Loucy (cell line): ENCODE measurements around the gene UBE2K.
"Not testable (repeated sequence)": the region's sequence is repeated elsewhere in the genome, so short reads cannot be mapped to it uniquely, and the experiment has no call there.

ENCODE experiments used
- H2AFZ ChIP-seq: fragments of 200-600 bp; sonication (generic); 2 replicates; pipeline ENCODE4 v1.6.0; 2016; ENCODE audit warnings: antibody characterized with exemption, mild to moderate bottlenecking, low read length, moderate library complexity
- H3F3A ChIP-seq: fragments of 200-600 bp; 2 replicates; pipeline ENCODE4 v1.6.0; 2016; ENCODE audit warnings: antibody characterized with exemption, low read depth, mild to moderate bottlenecking
- H3K27me3 ChIP-seq: fragments of 200-600 bp; sonication (generic); 2 replicates; pipeline ENCODE4 v1.6.1; 2014; ENCODE audit warnings: low read length, mild to moderate bottlenecking; ENCODE audit not compliant: insufficient read depth, poor library complexity, severe bottlenecking
- H3K36me3 ChIP-seq: fragments of 200-600 bp; sonication (generic); 2 replicates; pipeline ENCODE4 v1.6.1; 2016; ENCODE audit warnings: low read length; ENCODE audit not compliant: insufficient read depth
- H3K4me1 ChIP-seq: fragments of 200-600 bp; sonication (generic); 2 replicates; pipeline ENCODE4 v1.5.1; 2014; ENCODE audit warnings: low read length, mild to moderate bottlenecking; ENCODE audit not compliant: insufficient read depth, poor library complexity, severe bottlenecking
- H3K4me2 ChIP-seq: fragments of 200-600 bp; sonication (generic); 2 replicates; pipeline ENCODE4 v1.6.0; 2014; ENCODE audit warnings: antibody characterized with exemption, low read length, low read depth, mild to moderate bottlenecking; ENCODE audit not compliant: poor library complexity, severe bottlenecking
- H3K4me3 ChIP-seq: fragments of 200-600 bp; sonication (generic); 2 replicates; pipeline ENCODE4 v1.5.1; 2014; ENCODE audit warnings: low read length, mild to moderate bottlenecking, mixed read lengths; ENCODE audit not compliant: poor library complexity, severe bottlenecking
- H3K79me2 ChIP-seq: fragments of 200-600 bp; sonication (generic); 2 replicates; pipeline ENCODE4 v1.6.1; 2014; ENCODE audit warnings: low read length; ENCODE audit not compliant: insufficient read depth
- H3K9ac ChIP-seq: fragments of 200-600 bp; sonication (generic); 2 replicates; pipeline ENCODE4 v1.6.0; 2014; ENCODE audit warnings: mild to moderate bottlenecking, low read depth, low read length, moderate library complexity; ENCODE audit not compliant: poor library complexity, severe bottlenecking
- H3K9me2 ChIP-seq: fragments of 200-600 bp; sonication (generic); replicated peaks from 2 replicates; pipeline ENCODE4 v1.6.1; 2016; ENCODE audit warnings: low read depth, low read length, mixed read lengths
- H3K9me3 ChIP-seq: fragments of 200-600 bp; sonication (generic); 2 replicates; pipeline ENCODE4 v1.6.1; 2014; ENCODE audit warnings: mild to moderate bottlenecking, antibody characterized with exemption, low read length, low read depth; ENCODE audit not compliant: insufficient read depth
- H4K20me1 ChIP-seq: fragments of 200-600 bp; sonication (generic); 2 replicates; pipeline ENCODE4 v1.6.0; 2014; ENCODE audit warnings: antibody characterized with exemption, low read length, mild to moderate bottlenecking; ENCODE audit not compliant: insufficient read depth, poor library complexity, severe bottlenecking
- CTCF ChIP-seq: fragments of 200-600 bp; sonication (generic); conservative IDR thresholded peaks from 2 replicates; pipeline ENCODE4 v1.5.1; 2014; ENCODE audit warnings: mild to moderate bottlenecking, antibody characterized with exemption, low read length
- EZH2phosphoT487 ChIP-seq: fragments of 200-600 bp; IDR thresholded peaks from 2 replicates; pipeline ENCODE4 v1.6.1; 2018; ENCODE audit warnings: antibody characterized with exemption, mild to moderate bottlenecking, moderate library complexity, borderline replicate concordance

UBE2K gene

GRCh38 chr4:39730072-39730471 lies 32.1 kb downstream of the UBE2K start:
- Histone ChIP-seq H3K4me3 (no peak overlapping the region), H3K9me2 (no peaks in the 10 kb centered on the region), H4K20me1 (peaks cover 71% of the 10 kb centered on the region), H3K36me3 (peaks cover 28% of the 10 kb centered on the region; the same call in 1 of the 2 replicates), H3K27me3 (no peaks in the 10 kb centered on the region), H3K4me1 (peaks cover 3% of the 10 kb centered on the region), H3K9me3 (no peaks in the 10 kb centered on the region), H3F3A (no peaks in the 10 kb centered on the region), H2AFZ (no peak overlapping the region), H3K9ac (no peak overlapping the region), H3K79me2 (peaks cover 97% of the 10 kb centered on the region), H3K4me2 (no peak overlapping the region)
- TF ChIP-seq EZH2phosphoT487 (no peak), CTCF (no peak)

- Histone ChIP-seq H3K4me3 (no peak overlapping the region), H3K36me3 (peaks cover 25% of the 10 kb centered on the region; the same call in 1 of the 2 replicates), H3K9me2 (no peaks in the 10 kb centered on the region), H4K20me1 (peaks cover 67% of the 10 kb centered on the region), H3F3A (no peaks in the 10 kb centered on the region), H3K9me3 (no peaks in the 10 kb centered on the region), H3K9ac (no peak overlapping the region), H3K79me2 (peaks cover 95% of the 10 kb centered on the region), H3K4me1 (peaks cover 3% of the 10 kb centered on the region), H3K27me3 (no peaks in the 10 kb centered on the region), H3K4me2 (no peak overlapping the region), H2AFZ (no peak overlapping the region)
- TF ChIP-seq EZH2phosphoT487, result no peak
- no peak for TF ChIP-seq CTCF
Measured at GRCh38 chr4:39731908-39732307, 34.0 kb downstream of the UBE2K start.

- H3K27me3 ChIP-seq, result no peaks in the 10 kb centered on the region
- no peaks in the 10 kb centered on the region for H3K9me2 ChIP-seq
- no peak overlapping the region for H3K9ac ChIP-seq
- H3K4me2 ChIP-seq, result no peak overlapping the region
- H3K9me3 ChIP-seq, result no peaks in the 10 kb centered on the region
- peaks cover 21% of the 10 kb centered on the region for H3K36me3 ChIP-seq
- peaks cover 3% of the 10 kb centered on the region for H3K4me1 ChIP-seq
- no peak for TF ChIP-seq EZH2phosphoT487
- TF ChIP-seq CTCF, result no peak
- peaks cover 95% of the 10 kb centered on the region for H3K79me2 ChIP-seq
- no peaks in the 10 kb centered on the region for H3F3A ChIP-seq
- H4K20me1 ChIP-seq, result peaks cover 65% of the 10 kb centered on the region
- H3K4me3 ChIP-seq, result no peak overlapping the region
- no peak overlapping the region for H2AFZ ChIP-seq
Measured at GRCh38 chr4:39732728-39733127, 34.8 kb downstream of the UBE2K start.

- not testable (repeated sequence) for H3K9ac ChIP-seq, H3K9me2 ChIP-seq, H3K4me2 ChIP-seq, H3K4me1 ChIP-seq, H3F3A ChIP-seq, H2AFZ ChIP-seq, H3K27me3 ChIP-seq, H3K4me3 ChIP-seq, H3K9me3 ChIP-seq
- H3K36me3 ChIP-seq, result peaks cover 34% of the 10 kb centered on the region
- H4K20me1 ChIP-seq, result peaks cover 25% of the 10 kb centered on the region
- peaks cover 42% of the 10 kb centered on the region for H3K79me2 ChIP-seq
Measured at GRCh38 chr4:39739591-39739990, 41.7 kb downstream of the UBE2K start.
